ENCODE measurements around the gene DSC2. TPM values are rescaled to one million over a fixed set of nuclear protein-coding genes. Genes with fewer than 3 reads are reported as not detected.

DSC2 gene
- total RNA-seq, 2 donors from 2014 or later, result 2.7 to 4.3 TPM

DNA sequence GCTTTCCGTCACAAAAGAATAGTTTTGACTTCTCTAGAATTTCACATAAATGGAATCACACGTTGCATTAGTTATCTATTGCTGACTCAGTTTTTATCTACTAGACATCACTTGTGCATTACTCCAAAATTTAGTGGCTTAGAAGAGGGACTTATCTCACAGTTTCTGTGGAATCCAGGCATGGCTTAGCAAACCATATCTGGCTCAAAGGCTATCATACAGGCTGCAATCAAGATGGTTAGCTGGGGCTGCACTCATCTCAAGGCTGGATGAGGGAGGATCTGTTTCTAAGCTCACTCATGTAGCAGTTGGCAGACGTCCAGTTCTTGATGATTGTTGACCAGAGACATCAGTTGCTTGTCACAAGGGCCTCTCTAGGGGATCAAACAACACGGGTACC lies 53.0 kb downstream of the DSC2 start:
- H3K9me3 ChIP-seq, result no peaks in the 10 kb centered on the region
- TF ChIP-seq, protein P1, sequence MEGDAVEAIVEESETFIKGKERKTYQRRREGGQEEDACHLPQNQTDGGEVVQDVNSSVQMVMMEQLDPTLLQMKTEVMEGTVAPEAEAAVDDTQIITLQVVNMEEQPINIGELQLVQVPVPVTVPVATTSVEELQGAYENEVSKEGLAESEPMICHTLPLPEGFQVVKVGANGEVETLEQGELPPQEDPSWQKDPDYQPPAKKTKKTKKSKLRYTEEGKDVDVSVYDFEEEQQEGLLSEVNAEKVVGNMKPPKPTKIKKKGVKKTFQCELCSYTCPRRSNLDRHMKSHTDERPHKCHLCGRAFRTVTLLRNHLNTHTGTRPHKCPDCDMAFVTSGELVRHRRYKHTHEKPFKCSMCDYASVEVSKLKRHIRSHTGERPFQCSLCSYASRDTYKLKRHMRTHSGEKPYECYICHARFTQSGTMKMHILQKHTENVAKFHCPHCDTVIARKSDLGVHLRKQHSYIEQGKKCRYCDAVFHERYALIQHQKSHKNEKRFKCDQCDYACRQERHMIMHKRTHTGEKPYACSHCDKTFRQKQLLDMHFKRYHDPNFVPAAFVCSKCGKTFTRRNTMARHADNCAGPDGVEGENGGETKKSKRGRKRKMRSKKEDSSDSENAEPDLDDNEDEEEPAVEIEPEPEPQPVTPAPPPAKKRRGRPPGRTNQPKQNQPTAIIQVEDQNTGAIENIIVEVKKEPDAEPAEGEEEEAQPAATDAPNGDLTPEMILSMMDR (IDR thresholded peaks at IDR 0.05), result no peak
- H3K27ac ChIP-seq, result no peak overlapping the region
- no peak for DNase-seq (ENCODE audit: low spot score)
- no peak overlapping the region for H3K4me3 ChIP-seq
- H3K4me1 ChIP-seq (ENCODE audit: control insufficient read depth in 1 of 2, low read depth in 2 of 2), result no peaks in the 10 kb centered on the region
- no peaks in the 10 kb centered on the region for H3K27me3 ChIP-seq (replicated peaks; ENCODE audit: insufficient read depth)
- H3K36me3 ChIP-seq, result no peaks in the 10 kb centered on the region
- ATAC-seq (ENCODE audit: insufficient number of reproducible peaks, low FRiP score, low read depth), result no peak

GRCh38 chr18:31048216-31048615 lies 54.0 kb downstream of the DSC2 start:
- Histone ChIP-seq H3K36me3 (no peaks in the 10 kb centered on the region), H3K27ac (no peak overlapping the region), H3K27me3 (replicated peaks; ENCODE audit: insufficient read depth) (no peaks in the 10 kb centered on the region), H3K4me3 (no peak overlapping the region), H3K4me1 (ENCODE audit: control insufficient read depth in 1 of 2, low read depth in 2 of 2) (no peaks in the 10 kb centered on the region), H3K9me3 (no peaks in the 10 kb centered on the region)
- ATAC-seq (ENCODE audit: insufficient number of reproducible peaks, low FRiP score, low read depth), result no peak
- DNase-seq (ENCODE audit: low spot score), result no peak
- TF ChIP-seq, protein P1 (IDR thresholded peaks at IDR 0.05), result no peak

- H3K36me3 ChIP-seq, result no peaks in the 10 kb centered on the region
- peaks cover 0 to 6% of the 10 kb centered on the region in 2 donors for H3K4me1 ChIP-seq (ENCODE audit: control insufficient read depth in 1 of 2, low read depth in 2 of 2)
- no peak overlapping the region for H3K27ac ChIP-seq
- H3K4me3 ChIP-seq, result no peak overlapping the region
- no peaks in the 10 kb centered on the region for H3K27me3 ChIP-seq (replicated peaks; ENCODE audit: insufficient read depth)
- ATAC-seq (ENCODE audit: insufficient number of reproducible peaks, low FRiP score, low read depth) (no peak), DNase-seq (ENCODE audit: low spot score) (no peak)
- TF ChIP-seq, protein P1 (IDR thresholded peaks at IDR 0.05), result no peak
- no peaks in the 10 kb centered on the region for H3K9me3 ChIP-seq
Measured at GRCh38 chr18:31046916-31047315, 55.3 kb downstream of the DSC2 start.

GRCh38 chr18:31045599-31045998 lies 56.6 kb downstream of the DSC2 start:
- no peak overlapping the region for H3K27ac ChIP-seq
- peaks cover 0 to 17% of the 10 kb centered on the region in 2 donors for H3K4me1 ChIP-seq (ENCODE audit: control insufficient read depth in 1 of 2, low read depth in 2 of 2)
- DNase-seq (ENCODE audit: low spot score), result no peak
- H3K4me3 ChIP-seq, result no peak overlapping the region
- no peaks in the 10 kb centered on the region for H3K36me3 ChIP-seq
- H3K27me3 ChIP-seq (replicated peaks; ENCODE audit: insufficient read depth), result no peaks in the 10 kb centered on the region
- no peaks in the 10 kb centered on the region for H3K9me3 ChIP-seq
- TF ChIP-seq, protein P1 (IDR thresholded peaks at IDR 0.05), result no peak
- ATAC-seq (ENCODE audit: insufficient number of reproducible peaks, low FRiP score, low read depth), result no peak

GRCh38 chr18:31044926-31045325 lies 57.3 kb downstream of the DSC2 start:
- Histone ChIP-seq H3K4me1 (ENCODE audit: control insufficient read depth in 1 of 2, low read depth in 2 of 2) (peaks cover 0 to 17% of the 10 kb centered on the region in 2 donors), H3K9me3 (no peaks in the 10 kb centered on the region), H3K4me3 (no peak overlapping the region), H3K27me3 (replicated peaks; ENCODE audit: insufficient read depth) (no peaks in the 10 kb centered on the region), H3K27ac (no peak overlapping the region), H3K36me3 (no peaks in the 10 kb centered on the region)
- TF ChIP-seq, protein P1 (IDR thresholded peaks at IDR 0.05), result no peak
- DNase-seq (ENCODE audit: low spot score) (no peak), ATAC-seq (ENCODE audit: insufficient number of reproducible peaks, low FRiP score, low read depth) (no peak)
